ENCODE results near the gene JARID2.

The JARID2 gene

GRCh38 chr6:15309611-15310283 is 63.9 kb downstream of the JARID2 start:
- TF ChIP-seq CTCF (IDR thresholded peaks at IDR 0.05; ENCODE audit: insufficient read depth, low read length, missing control alignments): no peak
- no peak overlapping the region for H3K4me3 ChIP-seq (ENCODE audit: low read depth, low read length)
- no peak for DNase-seq (ENCODE audit: low read depth, low spot score)
- CTCF ChIA-PET: no interaction called here
- POLR2A ChIA-PET: no interaction called here

GRCh38 chr6:15310680-15311079 is 64.8 kb downstream of the JARID2 start:
- no peak for TF ChIP-seq CTCF (IDR thresholded peaks at IDR 0.05; ENCODE audit: insufficient read depth, low read length, missing control alignments)
- DNase-seq (ENCODE audit: low read depth, low spot score): no peak
- ChIA-PET POLR2A (no interaction called here), CTCF (no interaction called here)
- H3K4me3 ChIP-seq (ENCODE audit: low read depth, low read length): no peak overlapping the region

GRCh38 chr6:15312500-15312899 is 66.6 kb downstream of the JARID2 start:
- POLR2A ChIA-PET: no interaction called here
- no peak for TF ChIP-seq CTCF (IDR thresholded peaks at IDR 0.05; ENCODE audit: insufficient read depth, low read length, missing control alignments)
- CTCF ChIA-PET: no interaction called here
- H3K4me3 ChIP-seq (ENCODE audit: low read depth, low read length): no peak overlapping the region
- DNase-seq (ENCODE audit: low read depth, low spot score): no peak

GRCh38 chr6:15313367-15313766 is 67.5 kb downstream of the JARID2 start:
- no peak for TF ChIP-seq CTCF (IDR thresholded peaks at IDR 0.05; ENCODE audit: insufficient read depth, low read length, missing control alignments)
- H3K4me3 ChIP-seq (ENCODE audit: low read depth, low read length): no peak overlapping the region
- no peak for DNase-seq (ENCODE audit: low read depth, low spot score)
- ChIA-PET POLR2A (no interaction called here), CTCF (interaction anchor here (1.3 kb wide), 1 partner anchor 76 kb away, joined by 3 read pairs; no protein-coding TSS in a partner anchor)

GRCh38 chr6:15316754-15317153 is 70.9 kb downstream of the JARID2 start:
- TF ChIP-seq CTCF (IDR thresholded peaks at IDR 0.05; ENCODE audit: insufficient read depth, low read length, missing control alignments): no peak
- H3K4me3 ChIP-seq (ENCODE audit: low read depth, low read length): no peak overlapping the region
- ChIA-PET POLR2A (no interaction called here), CTCF (no interaction called here)
- DNase-seq (ENCODE audit: low read depth, low spot score): no peak

- CTCF ChIA-PET: no interaction called here
- no peak for TF ChIP-seq CTCF (IDR thresholded peaks at IDR 0.05; ENCODE audit: insufficient read depth, low read length, missing control alignments)
- no peak for DNase-seq (ENCODE audit: low read depth, low spot score)
- POLR2A ChIA-PET: no interaction called here
- no peak overlapping the region for H3K4me3 ChIP-seq (ENCODE audit: low read depth, low read length)
These were observed 71.4 kb downstream of the JARID2 start for GRCh38 chr6:15317251-15317650.
